Limb (tissue), 2 donors: Measurements from ENCODE around the gene NUDT16.
"Not testable (repeated sequence)": the region's sequence is repeated elsewhere in the genome, so short reads cannot be mapped to it uniquely, and the experiment has no call there.

ENCODE experiments used
- DNase-seq, 2 donors: peaks; one replicate each; pipeline ENCODE4 v3.0.0-alpha.2; 2016; ENCODE audit errors: extremely low spot score in 2 of 2

Gene NUDT16

DNA sequence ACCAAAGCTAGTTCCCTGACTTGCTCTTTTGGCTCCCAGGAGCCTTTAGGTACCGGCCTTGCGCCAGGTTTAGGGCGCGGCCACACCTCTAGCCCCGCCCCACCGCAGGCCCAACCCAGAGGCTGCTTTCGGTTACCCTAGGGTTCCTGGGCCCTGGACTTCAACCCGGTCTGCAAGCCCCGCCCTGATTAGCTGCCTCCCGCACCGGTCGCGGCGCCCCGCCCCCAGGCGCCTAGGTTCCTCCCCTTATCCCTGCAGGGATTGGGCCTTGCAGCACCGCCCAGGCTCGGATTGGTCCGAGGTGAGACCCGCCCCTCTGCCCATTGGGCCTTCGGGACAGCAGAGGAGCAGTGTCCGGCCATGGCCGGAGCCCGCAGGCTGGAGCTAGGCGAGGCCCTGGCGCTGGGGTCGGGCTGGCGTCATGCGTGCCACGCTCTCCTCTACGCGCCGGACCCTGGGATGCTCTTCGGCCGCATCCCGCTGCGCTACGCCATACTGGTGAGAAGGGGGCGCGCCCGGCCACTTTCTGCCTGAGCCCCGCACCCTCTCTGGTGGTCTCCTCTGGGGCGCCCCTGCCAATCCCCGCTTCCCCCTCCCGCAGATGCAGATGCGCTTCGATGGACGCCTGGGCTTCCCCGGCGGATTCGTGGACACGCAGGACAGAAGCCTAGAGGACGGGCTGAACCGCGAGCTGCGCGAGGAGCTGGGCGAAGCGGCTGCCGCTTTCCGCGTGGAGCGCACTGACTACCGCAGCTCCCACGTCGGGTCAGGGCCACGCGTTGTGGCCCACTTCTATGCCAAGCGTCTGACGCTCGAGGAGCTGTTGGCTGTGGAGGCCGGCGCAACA lies at the start of gene NUDT16:
TSS of gene NUDT16 (plus strand) at position 330 of the 847 bp plus-strand sequence. CDS start at position 361, 31 bp downstream.
- DNase-seq = peak; percentile 97

DNA sequence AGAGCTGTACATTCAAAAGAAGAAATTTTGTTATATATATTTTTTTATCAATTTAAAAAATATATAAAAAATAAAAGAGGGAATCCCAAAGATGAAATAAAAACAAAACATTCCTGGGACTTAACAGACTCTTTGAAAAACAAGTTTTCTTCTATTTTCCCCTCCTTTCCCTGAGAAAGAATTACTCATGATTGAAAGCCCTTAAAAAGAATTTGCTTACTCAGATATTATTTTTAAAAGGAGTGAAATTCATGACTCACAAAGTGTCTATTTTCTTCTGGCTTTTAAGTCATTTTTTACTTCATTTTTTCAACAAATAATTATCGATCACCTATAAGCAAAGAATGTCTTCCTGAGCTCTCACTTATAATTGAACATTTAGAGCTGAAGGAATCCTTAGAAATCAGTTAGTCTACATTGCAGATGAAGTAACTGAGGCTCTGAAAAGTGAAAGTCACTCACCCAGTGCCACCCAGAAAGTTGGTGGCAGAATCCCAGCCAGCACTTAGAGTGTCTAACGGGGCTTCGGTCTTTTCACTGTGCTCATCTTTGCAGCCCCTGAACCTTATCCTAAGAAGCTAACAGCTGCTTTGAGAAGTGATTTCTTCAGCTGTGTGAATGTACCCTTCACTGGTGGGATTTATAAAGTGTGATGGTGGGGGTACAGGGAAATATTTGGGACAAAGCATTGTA lies 42.5 kb upstream of the NUDT16 start:
- DNase-seq = no peak

DNA sequence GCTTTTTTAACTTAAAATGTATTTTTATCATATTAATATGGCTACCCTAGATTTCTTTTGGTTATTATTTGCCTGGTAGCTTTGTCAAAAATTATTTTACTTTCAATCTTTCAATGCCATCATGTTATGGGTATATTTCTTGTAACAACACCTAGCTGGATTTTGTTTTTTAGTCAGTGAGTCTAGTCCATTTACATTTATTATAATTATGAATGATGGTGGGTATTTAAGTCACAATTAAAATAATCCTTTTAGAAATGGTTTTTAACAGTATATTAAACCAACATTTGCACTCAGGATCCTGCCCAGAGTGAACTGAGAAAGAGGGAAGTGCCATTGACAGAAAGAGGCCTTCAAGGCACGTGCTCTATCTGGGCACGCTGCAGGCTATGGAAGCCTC lies 39.8 kb upstream of the NUDT16 start:
- no peak for DNase-seq

DNA sequence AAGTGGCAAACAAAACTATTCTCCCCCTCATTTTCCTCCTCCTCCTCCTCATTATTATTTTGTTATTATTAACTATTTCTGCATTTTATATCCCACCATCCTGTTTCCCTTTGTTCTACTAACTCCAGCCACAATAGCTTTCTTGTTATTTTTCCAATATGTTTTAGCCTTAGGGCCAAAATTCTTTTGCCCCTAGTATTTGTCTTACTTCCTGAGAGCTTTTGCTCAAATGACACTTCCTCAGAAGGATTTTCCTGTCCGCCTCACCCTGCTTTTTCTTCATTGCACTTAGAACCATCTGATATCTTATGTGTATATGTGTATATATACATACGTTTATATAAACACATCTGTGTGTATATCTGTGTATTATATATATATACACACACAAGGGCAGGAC lies 32.7 kb upstream of the NUDT16 start:
- DNase-seq = no peak

DNA sequence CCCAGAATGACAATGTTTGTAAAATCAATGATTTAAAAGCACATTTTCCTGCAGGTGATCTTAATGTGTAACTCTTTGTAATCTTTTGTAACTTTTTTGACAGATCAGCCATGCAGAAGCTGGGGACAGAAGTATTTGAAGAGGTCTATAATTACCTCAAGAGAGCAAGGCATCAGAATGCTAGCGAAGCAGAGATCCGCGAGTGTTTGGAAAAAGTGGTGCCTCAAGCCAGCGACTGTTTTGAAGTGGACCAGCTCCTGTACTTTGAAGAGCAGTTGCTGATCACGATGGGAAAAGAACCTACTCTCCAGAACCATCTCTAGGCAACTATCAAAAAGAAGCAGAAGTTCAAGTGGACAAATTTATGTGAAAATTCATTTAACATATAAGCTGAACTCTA lies 32.1 kb upstream of the NUDT16 start:
- DNase-seq = no peak

DNA sequence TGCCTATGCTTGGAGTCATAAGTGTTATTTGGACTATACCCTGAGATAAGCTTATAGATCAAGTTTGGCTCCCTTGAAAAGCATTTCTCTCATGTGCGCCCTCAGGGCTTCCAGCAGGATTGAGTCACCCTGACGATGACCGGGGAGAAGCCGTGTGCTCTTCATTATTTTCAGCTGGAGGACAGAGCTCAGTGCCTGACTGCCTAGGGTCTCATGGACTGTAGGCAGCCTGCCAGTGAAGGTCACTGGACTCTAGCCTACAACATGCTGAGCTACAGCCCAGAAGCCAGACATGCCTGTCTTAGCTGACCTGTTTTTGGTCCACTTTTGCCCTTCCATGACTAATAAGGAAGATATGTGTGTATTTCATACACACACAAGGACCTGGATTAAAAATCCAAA lies 31.6 kb upstream of the NUDT16 start:
- no peak for DNase-seq

DNA sequence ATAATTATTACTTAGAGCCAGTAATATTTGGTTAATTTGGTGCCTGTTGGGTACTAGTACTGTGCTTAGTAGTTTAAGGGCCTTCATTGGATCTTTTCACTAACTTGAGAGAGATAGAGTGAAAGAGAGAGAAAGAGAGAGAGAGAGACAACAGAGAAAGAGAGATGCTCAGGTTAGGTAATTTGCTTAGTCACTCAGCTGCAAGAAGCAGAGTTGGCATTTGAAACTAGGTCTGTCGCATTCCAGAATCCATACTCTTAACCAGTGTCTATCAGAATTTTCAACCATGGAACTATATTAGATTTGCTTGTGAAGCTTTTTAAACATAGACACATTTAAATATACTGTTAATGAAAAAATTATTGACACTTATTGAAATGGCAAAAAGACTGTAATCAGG lies 31.1 kb upstream of the NUDT16 start:
- DNase-seq = no peak

DNA sequence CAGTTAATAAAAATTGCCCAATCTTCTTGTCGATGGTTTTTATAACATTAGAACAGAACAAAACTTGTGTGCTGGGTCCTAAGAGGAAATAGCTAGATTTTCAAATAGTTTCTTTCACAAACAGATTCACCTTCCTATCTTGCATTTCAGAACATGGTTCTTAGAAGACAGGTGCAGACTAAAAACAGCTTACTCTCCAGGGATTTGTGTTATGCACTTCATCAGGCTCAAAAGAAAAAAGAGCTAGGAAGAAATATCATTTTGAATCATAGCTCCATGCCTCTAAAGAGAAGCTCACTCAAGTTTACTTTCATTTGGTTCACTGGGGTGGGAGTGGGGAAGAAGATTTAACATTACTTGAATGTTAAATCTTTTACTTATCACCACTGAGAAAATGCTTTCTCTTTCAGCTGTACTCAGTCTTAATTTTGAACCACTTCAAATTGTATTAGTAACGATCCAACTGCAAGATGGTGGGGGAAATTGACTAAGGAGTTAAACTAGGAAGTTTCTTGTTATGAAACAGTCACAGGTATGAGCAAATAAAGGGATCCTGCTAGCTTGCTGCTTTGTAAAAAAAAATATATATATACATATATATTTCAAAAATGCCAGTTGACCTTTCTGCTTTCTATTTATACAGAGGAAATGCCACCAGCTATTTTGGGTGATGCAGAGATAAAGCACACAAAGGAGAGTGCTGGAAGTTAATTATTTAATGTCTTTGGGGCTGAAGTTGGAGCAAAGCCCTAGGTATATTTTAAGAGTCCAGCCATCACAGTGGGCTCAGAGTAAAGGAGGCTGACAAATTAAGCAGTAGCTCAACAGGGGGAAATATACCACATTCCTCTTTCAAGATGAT lies 28.3 kb upstream of the NUDT16 start:
- no peak for DNase-seq

DNA sequence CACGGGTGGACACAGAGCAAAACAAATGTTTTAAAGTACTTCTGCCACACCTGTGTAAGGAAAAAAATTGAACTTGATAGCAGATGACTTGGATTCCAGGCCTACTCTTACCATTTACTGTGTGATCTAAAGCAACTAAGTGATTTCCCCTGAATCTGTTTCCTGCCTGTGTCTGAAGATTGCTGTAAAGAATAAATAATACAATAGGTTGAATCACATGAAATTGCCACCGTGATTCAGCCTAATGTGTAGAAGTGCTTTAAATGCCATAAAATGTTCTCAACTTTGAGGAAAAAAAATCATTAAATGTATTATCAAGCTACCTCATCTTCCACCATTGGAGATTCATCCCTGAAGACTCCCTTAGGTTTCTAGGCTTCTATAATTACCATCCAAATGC lies 27.6 kb upstream of the NUDT16 start:
- DNase-seq = no peak

DNA sequence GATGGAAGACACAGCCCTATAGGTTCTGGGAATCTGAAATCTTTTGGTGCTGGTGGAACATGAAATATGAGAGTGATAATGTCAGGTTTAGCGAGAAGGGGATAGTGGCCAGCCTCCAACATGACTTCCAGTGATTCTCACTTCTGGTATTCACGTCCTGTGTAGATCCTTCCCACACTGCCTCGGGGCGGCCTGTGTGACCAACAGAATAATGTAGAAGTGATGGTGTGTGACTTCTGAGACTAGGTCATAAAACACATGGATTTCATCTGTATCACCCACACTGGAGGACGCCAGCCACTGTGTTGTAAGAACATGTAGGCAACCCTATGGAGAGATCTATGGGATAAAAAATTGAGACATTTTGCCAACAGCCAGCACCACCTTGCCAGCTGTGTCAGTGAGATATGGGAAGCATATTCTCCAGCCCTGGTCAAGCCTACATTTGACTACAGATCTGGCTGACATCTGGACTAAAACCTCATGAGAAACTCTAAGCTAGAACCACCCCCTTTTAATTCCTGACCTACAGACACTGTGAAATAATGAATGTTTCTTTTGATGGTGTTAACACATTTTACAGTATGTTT lies 25.5 kb upstream of the NUDT16 start:
- no peak for DNase-seq

DNA sequence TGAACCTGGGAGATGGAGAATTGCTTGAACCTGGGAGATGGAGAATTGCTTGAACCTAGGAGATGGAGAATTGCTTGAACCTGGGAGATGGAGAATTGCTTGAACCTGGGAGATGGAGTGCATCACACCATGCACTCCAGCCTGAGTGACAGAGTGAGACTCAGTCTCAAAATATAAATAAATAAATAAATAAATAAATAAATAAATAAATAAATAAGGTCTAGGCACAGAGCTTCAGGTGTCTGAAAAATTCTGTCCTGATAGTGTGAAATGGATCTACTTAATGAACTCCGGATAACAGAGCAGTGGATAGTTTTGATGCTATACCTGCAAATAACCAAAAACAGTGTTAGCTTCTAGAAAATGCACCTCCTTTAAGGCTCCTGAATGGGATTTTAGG lies 24.3 kb upstream of the NUDT16 start:
- no peak for DNase-seq

DNA sequence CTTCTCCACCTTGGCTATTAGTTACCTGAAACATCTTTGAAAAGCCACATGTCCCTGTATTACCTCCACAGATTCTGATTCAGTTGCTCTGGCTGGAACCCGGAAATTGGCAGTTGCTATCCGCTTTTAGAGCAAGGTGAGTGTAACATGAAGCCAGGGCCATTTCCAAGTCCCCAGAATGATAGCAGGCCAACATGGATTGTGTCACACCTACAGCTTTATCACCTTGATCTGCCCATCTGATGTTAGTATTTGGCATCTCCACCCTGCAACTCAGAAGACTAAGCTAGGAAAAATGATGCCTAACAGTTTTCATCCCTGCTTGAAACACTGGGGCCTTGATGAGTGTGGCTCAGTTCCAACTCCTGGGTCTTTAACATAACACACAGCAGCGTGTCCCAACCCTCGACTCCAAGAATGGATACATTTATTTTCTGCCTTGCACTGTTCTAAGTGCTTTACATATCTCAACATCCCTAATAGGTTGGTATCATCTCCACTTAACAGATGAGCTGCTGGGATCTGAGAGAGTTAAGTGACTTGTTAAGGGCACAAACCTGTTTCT lies 21.3 kb upstream of the NUDT16 start:
- DNase-seq = no peak

DNA sequence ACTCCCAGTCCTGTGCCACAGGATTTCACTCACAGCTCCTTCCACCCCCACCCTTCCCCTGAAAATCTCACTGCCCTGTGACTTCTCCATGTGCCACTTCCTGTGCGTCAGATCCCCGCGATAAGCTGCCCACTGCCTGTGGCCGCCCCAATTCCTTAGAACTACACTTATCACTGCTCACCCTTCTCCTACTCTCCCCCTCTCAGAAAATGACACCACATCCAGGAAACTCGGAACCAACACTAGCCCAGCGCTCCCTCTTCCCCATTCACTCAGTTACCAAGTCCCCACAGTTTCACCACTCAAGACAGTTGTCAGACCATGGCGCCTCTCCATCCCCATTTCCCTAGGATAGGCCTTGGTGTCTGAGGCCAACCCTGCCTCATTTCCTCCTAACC lies 20.5 kb upstream of the NUDT16 start:
- DNase-seq = not testable (repeated sequence)

DNA sequence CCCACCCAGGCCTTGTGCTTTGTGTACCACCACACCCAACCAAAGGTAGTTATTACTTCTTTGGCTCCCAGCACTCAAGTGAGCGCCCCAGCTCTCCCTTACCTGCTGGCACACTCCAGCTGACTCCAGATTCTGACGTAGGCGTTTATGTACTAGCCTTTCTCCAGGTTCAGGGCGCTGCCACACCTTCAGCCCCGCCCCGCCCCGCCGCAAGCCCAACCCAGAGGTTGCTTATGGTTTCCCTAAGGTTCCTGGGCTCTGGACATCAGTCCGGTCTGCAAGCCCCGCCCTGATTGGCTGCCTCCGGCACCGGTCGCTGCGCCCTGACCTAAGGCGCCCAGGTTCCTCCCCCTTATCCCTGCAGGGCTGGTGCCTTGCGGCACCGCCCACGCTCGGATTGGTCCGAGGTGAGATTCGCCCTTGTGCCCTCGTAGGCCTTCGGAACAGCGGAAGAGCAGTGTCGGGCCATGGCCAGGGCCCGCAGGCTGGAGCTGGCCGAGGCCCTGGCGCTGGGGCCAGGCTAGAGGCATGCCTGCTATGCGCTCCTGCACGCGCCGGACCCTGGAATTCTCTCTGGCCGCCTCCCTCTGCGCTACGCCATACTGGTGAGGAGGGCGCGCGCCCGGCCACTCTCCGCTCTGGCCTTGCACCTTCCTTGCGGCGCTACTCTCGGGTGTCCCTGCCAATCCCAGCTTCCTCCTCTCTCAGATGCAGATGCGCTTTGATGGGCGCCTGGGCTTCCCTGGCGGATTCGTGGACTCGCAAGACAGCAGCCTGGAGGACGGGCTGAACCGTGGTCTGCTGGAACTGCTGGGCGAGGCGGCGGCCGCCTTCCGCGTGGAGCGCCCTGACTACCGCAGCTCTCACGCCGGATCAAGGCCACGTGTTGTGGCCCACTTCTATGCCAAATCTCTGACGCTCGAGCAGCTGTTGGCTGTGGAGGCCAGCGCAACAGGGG lies 19.8 kb upstream of the NUDT16 start:
- peak; percentile 16 to 65 for DNase-seq

DNA sequence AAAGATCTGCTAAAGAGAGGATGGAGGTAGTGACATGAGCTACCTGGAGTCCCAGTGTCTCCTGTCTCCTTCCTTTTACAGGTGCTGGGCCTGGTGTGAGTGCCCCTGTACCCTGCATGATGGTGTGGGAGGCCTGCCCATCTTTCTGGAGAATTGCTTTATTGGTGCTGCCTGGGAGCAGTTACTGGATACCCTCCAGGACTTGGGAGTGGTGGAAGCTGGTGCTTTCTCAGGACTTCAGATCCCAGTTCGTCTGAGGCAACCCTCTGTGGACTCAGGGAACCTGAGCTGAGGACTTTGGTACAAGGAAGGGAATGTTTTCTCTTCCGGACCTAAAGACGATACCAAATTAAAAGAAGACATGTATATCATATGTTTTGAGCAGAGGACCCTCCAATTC lies 18.3 kb upstream of the NUDT16 start:
- DNase-seq = no peak

DNA sequence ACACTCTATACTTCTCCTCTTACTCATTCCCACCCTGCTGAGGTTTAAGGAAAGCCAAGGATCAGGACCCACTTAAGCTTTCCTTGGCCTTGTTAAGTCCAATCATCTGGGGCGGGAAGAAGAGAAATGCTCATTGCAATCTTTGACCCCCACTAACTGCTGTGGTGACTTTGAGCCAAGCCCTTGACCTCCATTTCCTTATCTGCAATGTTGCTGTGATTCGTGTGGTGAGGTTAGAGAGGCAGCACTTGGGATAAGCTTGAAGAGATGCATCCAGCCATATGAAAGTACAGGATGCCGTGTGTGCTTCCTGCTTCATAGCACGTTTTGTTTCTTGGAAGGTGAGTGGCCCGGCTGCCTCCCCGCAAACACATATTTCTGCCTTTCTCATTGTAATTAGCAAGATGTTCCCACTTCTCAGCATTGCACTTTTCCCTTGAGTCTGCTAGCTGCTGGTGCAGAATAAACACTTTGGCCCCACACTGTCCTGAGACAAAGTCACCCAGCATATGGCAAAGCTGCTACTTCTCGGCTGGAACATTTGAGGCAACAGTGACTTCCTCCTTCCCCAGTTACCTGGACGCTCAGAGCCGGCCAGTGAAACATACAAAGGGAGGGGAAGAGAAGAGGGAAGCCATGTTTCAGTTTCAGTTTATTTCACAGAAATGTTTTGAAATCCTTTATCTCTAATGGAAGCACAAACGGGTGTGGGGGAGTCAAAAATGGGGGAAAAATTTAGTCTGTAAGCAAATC lies 10.5 kb upstream of the NUDT16 start:
- DNase-seq = no peak

DNA sequence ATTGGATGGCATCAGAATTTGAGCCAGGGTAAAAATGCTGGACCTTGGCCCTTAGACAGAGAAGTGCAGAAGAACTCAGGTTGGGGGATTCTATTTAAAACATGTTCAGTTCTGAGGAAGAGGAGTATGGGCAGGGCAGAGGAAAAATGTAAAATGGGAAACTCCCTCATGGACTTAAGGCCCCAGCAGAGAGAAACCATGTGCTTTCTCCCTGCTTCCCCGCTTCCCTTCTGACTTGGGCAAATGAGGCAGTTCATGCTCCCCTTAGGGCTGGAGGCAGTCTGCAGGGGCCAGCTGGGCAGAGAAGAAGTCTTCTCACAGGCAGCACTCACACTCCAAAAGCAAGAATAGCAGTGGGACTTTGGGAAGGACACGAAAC lies 9.9 kb upstream of the NUDT16 start:
- DNase-seq = no peak

DNA sequence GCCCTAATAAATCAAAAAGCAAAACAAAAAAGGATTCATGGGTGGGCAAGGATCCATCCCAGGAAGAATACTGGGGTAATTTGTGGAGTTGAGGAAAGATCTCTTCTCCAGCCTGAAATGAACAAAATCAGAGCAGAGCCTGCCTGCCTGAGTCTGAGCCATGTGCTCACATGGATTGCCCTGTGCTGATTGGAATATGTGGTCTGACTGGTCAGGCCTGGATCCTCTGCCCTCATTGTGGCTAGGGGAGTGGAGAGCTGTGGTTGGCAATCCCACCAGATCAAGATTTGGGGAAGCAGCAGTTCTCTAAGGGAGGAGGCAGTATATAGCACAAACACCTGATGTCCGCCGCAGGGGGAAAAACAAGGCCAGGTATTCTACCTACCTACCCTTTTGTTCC lies 6.8 kb upstream of the NUDT16 start:
- no peak for DNase-seq

DNA sequence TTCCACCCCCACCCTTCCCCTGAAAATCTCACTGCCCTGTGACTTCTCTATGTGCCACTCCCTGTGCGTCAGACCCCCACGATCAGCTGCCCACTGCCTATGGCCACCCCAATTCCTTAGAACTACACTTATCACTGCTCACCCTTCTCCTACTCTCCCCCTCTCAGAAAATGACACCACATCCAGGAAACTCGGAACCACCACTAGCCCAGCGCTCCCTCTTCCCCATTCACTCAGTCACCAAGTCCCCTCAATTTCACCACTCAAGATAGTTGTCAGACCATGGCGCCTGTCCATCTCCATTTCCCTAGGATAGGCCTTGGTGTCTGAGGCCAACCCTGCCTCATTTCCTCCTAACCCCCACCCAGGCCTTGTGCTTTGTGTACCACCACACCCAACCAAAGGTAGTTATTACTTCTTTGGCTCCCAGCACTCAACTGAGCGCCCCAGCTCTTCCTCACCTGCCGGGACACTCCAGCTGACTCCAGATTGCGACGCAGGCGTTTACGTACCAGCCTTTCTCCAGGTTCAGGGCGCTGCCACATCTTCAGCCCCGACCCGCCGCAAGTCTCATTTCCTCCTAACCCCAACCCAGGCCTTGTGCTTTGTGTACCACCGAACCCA lies 641 bp upstream of the NUDT16 start:
- peak in 1 of 2 donors; percentile 37 for DNase-seq
